Left ventricle myocardium superior (tissue), 1 donor: Measurements from ENCODE around the gene ACAD8. TPM values are rescaled to one million over a fixed set of nuclear protein-coding genes. Genes with fewer than 3 reads are reported as not detected.
"Not testable (repeated sequence)": the region's sequence is repeated elsewhere in the genome, so short reads cannot be mapped to it uniquely, and the experiment has no call there.

Source experiments
- ATAC-seq: fragments of 200-7000 bp; cut with Tn5 transposase; one replicate; pipeline ENCODE4 v1.9.1; 2020; ENCODE audit warnings: mild to moderate bottlenecking, moderate library complexity
- DNase-seq: peaks from one replicate; pipeline ENCODE4 v3.0.0-alpha.2; 2020
- intact Hi-C: fragments of 100-400 bp; cut with micrococcal nuclease; formaldehyde crosslinking; loops from one replicate; pipeline ENCODE4 v1.11.0; 2022
- total RNA-seq: library from RNA; stranded (reverse); fragmentation: NEBNext Ultra II Directional; extraction: Animal tissue kit (Norgen Biotek cat#: 25700); gene quantifications from one replicate; pipeline ENCODE4 v1.2.1, GENCODE V29; 2021
- donor health status: DM: no; HTN: yes; CAD: no; lungs with severe emphysema.

The ACAD8 gene
- total RNA-seq, 1 donor from 2014 or later = 40.9 TPM

- intact Hi-C loops = no loop called here
- no peak for DNase-seq
- no peak for ATAC-seq
Observed at GRCh38 chr11:134236834-134237556, 16.4 kb upstream of the ACAD8 start.

GRCh38 chr11:134237557-134237922 is 15.8 kb upstream of the ACAD8 start:
- intact Hi-C loops = no loop called here
- no peak for ATAC-seq
- DNase-seq = no peak

DNA sequence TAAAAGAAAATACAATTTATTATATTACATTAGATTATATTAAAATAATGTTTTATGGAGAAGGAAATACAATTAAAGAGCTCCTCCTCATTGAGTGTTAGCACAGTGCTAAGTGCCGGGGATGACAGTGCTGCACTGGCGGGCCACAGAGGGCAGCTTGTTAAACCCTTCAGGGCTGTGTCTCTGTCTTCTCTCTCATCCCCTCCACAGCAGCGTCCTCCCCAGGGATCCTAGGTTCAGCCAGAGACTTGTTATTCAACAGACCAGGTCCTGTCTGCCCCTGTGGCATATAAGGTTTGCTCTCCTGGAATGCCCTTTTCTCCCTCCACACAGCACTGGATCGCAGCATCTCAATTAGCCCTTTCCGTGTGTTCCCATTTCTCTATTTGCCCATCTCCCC is 14.4 kb upstream of the ACAD8 start:
- ATAC-seq (no peak), DNase-seq (no peak)
- intact Hi-C loops = no loop called here

GRCh38 chr11:134240592-134240991 is 12.8 kb upstream of the ACAD8 start:
- intact Hi-C loops = no loop called here
- ATAC-seq = no peak

DNA sequence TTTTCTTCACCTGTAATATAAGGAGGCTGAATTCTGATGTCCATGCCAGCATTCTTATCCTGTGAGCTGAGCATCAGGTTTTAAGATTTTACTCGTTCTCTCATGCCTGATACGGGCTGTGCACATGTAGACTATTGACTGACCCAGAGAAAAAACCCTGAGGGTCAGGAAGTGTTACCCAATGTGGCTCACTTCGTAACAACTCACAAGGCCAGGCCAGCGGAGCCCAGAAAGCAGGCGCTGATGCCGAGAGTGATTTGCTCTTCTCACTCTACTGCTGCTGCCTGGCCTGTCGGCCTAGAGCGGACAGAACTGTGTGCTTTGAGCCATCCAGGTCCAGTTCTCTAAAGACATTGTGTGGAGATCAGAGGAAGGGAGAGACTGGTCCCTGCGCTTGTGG is 11.0 kb upstream of the ACAD8 start:
- intact Hi-C loops = no loop called here
- ATAC-seq (no peak), DNase-seq (no peak)

More at GRCh38 chr11:134240592-134240991, 12.8 kb upstream of the ACAD8 start:
- no peak for DNase-seq

DNA sequence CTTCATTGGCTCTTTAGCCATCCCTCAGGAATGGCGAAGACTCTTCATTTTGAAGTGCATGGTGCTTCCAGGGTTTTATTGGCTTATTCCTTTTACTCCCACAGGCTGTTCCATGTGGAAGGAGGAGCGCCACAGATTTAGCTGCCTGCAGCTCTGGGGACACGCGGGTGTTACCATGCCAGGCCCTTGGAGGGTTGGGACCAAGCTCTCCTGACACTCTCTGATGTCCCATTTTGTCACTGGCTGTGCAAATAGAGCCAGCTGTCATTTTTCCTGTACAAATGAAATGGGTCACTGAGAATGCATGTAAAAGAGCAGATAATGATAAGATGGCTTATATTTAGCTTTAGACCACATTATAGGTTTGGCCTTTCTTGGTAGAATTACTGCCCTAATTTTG is 9.5 kb upstream of the ACAD8 start:
- DNase-seq = no peak
- intact Hi-C loops = no loop called here

DNA sequence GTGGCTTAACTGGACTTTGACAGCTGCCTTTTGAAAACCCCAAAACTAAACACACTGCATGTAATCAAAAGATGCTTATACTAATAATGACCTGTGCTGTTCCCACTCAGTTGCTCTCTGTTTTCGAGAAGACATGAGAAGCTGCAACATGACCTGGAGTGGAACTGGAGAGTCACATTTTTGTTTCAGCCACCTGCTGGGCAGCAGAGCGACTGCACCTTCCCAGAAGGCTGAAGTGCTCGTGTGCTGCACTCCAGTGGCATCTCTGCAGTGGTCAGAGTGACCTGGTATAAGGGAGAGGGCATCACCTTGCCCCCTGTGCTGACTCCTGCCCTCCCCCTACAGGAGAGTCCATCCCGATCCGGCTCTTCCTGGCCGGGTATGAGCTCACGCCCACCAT is 8.8 kb upstream of the ACAD8 start:
- intact Hi-C loops = no loop called here
- no peak for DNase-seq
- peak; percentile 25 for ATAC-seq

More for the DNA sequence above, 9.5 kb upstream of the ACAD8 start:
- no peak for ATAC-seq

DNA sequence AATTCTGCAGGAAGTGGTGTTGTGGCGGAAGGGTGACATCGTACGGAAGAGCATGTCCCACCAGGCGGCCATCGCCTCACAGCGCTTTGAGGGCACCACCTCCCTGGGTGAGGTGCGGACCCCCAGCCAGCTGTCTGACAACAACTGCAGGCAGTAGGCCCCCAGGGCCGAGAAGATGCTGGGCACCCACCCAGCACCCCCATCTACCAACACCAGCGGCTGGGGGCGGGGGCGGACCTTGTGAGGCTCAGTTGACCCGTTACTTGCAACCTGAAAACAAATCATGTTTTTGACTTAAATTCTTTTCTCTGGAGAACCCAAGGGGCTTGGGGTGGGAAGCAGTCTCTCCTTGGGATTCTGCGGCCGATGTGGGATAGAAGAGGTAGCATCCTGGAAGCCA is 7.9 kb upstream of the ACAD8 start:
- DNase-seq (no peak), ATAC-seq (no peak)
- intact Hi-C loops = no loop called here

DNA sequence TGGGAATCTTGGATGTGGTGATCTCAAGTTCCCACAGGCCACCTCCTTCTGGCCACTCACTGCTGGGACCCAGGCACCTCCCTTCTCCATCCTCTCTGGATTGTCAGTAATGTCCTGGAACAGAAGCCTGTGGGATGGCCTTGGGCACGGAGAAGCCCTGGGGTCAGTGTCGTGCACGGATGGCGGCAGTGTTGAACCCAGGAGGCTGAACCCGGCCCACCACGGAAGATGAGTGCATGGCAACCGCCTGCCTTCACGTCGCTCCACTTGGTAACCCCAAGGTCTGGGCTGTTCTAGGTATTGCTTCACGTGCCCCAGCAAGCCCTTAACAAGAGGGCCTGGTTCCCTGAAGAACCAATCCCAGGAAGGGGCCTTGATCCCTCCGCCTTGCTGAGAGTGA is 7.3 kb upstream of the ACAD8 start:
- intact Hi-C loops = no loop called here
- no peak for ATAC-seq
- DNase-seq = no peak

- DNase-seq (no peak), ATAC-seq (no peak)
- intact Hi-C loops = no loop called here
Observed at GRCh38 chr11:134246678-134247077, 6.7 kb upstream of the ACAD8 start.

- DNase-seq (no peak), ATAC-seq (no peak)
- intact Hi-C loops = no loop called here
Observed at GRCh38 chr11:134248910-134249480, 4.4 kb upstream of the ACAD8 start.

- no peak for ATAC-seq
- intact Hi-C loops = no loop called here
- no peak for DNase-seq
Observed at GRCh38 chr11:134250246-134250645, 3.1 kb upstream of the ACAD8 start.

GRCh38 chr11:134250675-134251074 is 2.7 kb upstream of the ACAD8 start:
- intact Hi-C loops = no loop called here
- ATAC-seq = no peak
- DNase-seq = no peak

DNA sequence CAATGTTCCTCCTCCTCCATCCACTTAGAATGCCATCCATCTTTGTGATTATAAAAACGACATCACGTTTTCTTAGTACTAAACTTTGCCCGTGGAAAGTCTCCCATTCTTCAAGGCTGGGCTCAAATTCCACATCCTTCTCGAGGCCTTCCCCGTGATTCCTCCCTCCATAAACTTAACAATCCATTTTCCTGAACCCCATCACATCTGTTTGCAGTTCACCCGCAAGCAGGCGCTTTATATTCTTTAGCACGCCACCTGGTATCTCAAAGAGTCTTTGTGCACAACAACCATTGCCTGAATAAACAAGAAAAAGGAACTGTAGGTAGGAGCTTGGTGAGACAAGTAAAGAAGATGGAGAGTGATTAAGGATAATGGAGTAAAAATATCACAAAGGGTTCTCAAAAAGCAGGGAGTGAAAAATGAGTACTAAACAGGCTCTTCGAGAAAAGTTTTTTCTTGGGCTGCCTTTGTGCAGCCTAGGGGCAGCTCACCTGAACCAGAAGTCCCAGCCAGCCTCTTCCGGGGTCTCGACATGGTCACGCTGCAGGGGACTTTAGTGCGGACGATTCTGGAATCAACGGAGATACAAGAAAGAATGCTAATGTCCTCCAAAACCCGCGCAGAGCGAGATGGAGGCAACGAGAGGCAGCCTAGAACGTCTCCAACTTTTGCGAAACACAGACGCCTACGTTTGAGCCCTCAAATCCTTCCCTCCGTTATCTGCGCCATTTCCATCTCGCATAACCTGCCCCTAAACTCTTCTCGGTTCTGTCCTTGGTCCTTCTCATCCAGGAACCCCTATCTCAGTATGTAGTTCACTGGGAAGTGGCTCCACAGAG is 801 bp upstream of the ACAD8 start:
- ATAC-seq = peak; percentile 40
- DNase-seq = no peak
- intact Hi-C loops = no loop called here

GRCh38 chr11:134254433-134255183 is 1.2 kb downstream of the ACAD8 start:
- intact Hi-C loops = no loop called here
- no peak for ATAC-seq
- no peak for DNase-seq

DNA sequence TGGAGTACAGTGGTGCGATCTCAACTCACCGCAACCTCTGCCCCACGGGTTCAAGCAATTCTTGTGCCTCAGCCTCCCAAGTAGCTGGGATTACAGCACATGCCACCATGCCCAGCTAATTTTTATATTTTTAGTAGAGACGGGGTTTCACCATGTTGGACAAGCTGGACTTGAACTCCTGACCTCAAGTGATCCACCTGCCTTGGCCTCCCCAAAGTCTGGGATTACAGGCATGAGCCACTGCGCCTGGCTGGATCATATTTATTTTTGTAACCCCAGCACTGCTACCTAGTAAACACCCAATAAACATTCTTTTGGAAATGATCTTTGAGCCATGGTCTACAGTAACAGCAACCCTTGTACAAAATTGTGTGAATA is 1.8 kb downstream of the ACAD8 start:
- intact Hi-C loops, DNase-seq, ATAC-seq: not testable (repeated sequence)

DNA sequence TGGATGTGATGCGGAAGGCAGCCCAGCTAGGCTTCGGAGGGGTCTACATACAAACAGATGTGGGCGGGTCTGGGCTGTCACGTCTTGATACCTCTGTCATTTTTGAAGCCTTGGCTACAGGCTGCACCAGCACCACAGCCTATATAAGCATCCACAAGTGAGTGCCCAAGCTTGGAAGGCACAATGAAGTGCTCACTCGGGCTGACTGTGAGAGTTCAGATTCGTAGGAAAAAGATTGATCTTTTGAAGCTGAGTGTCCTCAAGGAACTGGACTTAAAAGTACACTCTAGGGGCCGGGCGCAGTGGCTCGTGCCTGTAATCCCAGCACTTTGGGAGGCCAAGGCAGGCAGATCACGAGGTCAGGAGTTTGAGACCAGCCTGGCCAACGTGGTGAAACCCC is 3.7 kb downstream of the ACAD8 start:
- ATAC-seq (no peak), DNase-seq (no peak)
- intact Hi-C loops = no loop called here

- DNase-seq = no peak
Observed at GRCh38 chr11:134258577-134258976, 5.2 kb downstream of the ACAD8 start.

GRCh38 chr11:134260503-134260902 is 7.1 kb downstream of the ACAD8 start:
- intact Hi-C loops = no loop called here
- ATAC-seq = no peak
- DNase-seq = no peak

More at GRCh38 chr11:134258577-134258976, 5.2 kb downstream of the ACAD8 start:
- intact Hi-C loops = no loop called here
- ATAC-seq = no peak

DNA sequence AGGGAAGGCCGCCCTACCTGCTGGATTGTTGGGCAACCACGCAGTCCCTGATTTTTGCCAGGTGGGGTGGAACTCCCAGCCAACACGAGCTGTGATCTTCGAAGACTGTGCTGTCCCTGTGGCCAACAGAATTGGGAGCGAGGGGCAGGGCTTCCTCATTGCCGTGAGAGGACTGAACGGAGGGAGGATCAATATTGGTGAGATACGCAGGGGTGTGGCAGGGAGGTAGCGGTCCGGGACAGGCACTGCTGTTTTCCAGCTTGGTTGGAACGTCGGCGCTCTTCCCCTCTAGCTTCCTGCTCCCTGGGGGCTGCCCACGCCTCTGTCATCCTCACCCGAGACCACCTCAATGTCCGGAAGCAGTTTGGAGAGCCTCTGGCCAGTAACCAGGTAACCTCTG is 7.6 kb downstream of the ACAD8 start:
- ATAC-seq = no peak
- DNase-seq = no peak
- intact Hi-C loops = no loop called here
